K562 (cell line): ENCODE results near the gene HBB. TPM values are rescaled to one million over a fixed set of nuclear protein-coding genes. Genes with fewer than 3 reads are reported as not detected.

Source experiments
- ATF4 ChIP-seq: fragments of 450-650 bp; formaldehyde crosslinking; IDR thresholded peaks from 2 replicates; pipeline ENCODE4 v1.4.0; 2022; ENCODE audit warnings: mild to moderate bottlenecking, moderate library complexity
- CHAMP1 ChIP-seq: fragments of 450-650 bp; IDR thresholded peaks from 2 replicates; pipeline ENCODE4 v1.6.1; 2016; ENCODE audit warnings: mild to moderate bottlenecking
- CREM ChIP-seq: IDR thresholded peaks from 2 replicates; pipeline ENCODE4 v1.6.1; 2014; ENCODE audit warnings: antibody characterized with exemption, low read depth
- FOXP1 ChIP-seq: sonication (generic); formaldehyde crosslinking; IDR thresholded peaks from 2 replicates; pipeline ENCODE4 v1.8.0; 2022; ENCODE audit warnings: mild to moderate bottlenecking, missing genetic modification reagents
- MTA3 ChIP-seq: fragments of 450-650 bp; formaldehyde crosslinking; IDR thresholded peaks from 2 replicates; pipeline ENCODE4 v1.6.1; 2017; ENCODE audit warnings: mild to moderate bottlenecking, borderline replicate concordance
- NFE2 ChIP-seq: IDR thresholded peaks from 2 replicates; pipeline ENCODE4 v1.6.1; 2014; ENCODE audit warnings: antibody characterized with exemption, low read depth
- PKNOX1 ChIP-seq: fragments of 450-650 bp; IDR thresholded peaks from 2 replicates; pipeline ENCODE4 v1.6.1; 2016
- RAD21 ChIP-seq, 2 experiments: fragments of 250-450 bp in 1 of 2; fragments of 450-650 bp in 1 of 2; sonication (Bioruptor Pico) in 1 of 2; formaldehyde crosslinking in 1 of 2; IDR thresholded peaks in 1 of 2; conservative IDR thresholded peaks in 1 of 2; 2 replicates each; pipeline versions ENCODE4 v1.4.0 to v1.8.0; 2020 to 2022; ENCODE audit warnings: mild to moderate bottlenecking in 2 of 2, moderate library complexity in 1 of 2
- SIX5 ChIP-seq, 2 experiments: IDR thresholded peaks; 2 replicates each; pipeline ENCODE4 v1.6.1; 2011; ENCODE audit warnings: low read length in 2 of 2, borderline replicate concordance in 1 of 2, low read depth in 1 of 2, mild to moderate bottlenecking in 1 of 2, moderate library complexity in 1 of 2; ENCODE audit not compliant: insufficient read depth in 1 of 2
- ZBTB40 ChIP-seq, 2 experiments: fragments of 450-650 bp in 1 of 2; sonication (generic) in 1 of 2; formaldehyde crosslinking in 1 of 2; IDR thresholded peaks; 2 replicates each; pipeline versions ENCODE4 v1.7.1 to v1.9.0; 2016 to 2022; ENCODE audit warnings: inconsistent platforms in 1 of 2, mild to moderate bottlenecking in 1 of 2, missing genetic modification reagents in 1 of 2
- ZFP36 ChIP-seq: fragments of 150-350 bp; IDR thresholded peaks from 2 replicates; pipeline ENCODE4 v1.6.1; 2018; ENCODE audit warnings: low read length, low read depth; ENCODE audit not compliant: partially characterized antibody
- polyA plus RNA-seq, 8 experiments: library from polyadenylated mRNA; depleted of rRNA in 4 of 8; stranded (reverse) in 5 of 8; unstranded in 3 of 8; fragments of >200 nt; fragmentation: Nextera tagmentation in 2 of 8; fragmentation: Illumina TruSeq in 1 of 8; extraction: Ambion mirVana in 2 of 8; extraction: Trizol in 1 of 8; gene quantifications; 2 replicates each; pipeline versions ENCODE4 v1.2.1 to v1.2.3, GENCODE V29; 2011 to 2014; ENCODE audit warnings: inconsistent platforms in 1 of 8, missing spikeins in 1 of 8
- total RNA-seq, 7 experiments: library from RNA; depleted of rRNA in 6 of 7; stranded (reverse); fragments of >200 nt in 6 of 7; fragmentation: Illumina TruSeq in 2 of 7; extraction: Trizol in 2 of 7; gene quantifications; 2 replicates each; pipeline versions ENCODE4 v1.2.1 to v1.2.3, GENCODE V29; 2011 to 2021; ENCODE audit warnings: low replicate concordance in 1 of 7

The HBB gene
- total and polyA plus RNA-seq, 9 of the 15 experiments (the other 6 are each of a cell fraction or from before 2014, with no cell fraction given) = 0.33 to 3.4 (median 1.2) TPM; not detected in 2

- TF ChIP-seq ZBTB40 (IDR thresholded peaks at IDR 0.05) (no peak), ZBTB40 (CRISPR knock-in tag; IDR thresholded peaks at IDR 0.05) (no peak), ATF4 (0 out of 2 replicates have a peak, but pooled peaks have one; percentile 11), CREM (peak; percentile 5; the same call in 1 of the 2 replicates), RAD21 (CRISPR knock-in tag; conservative IDR thresholded peaks at IDR 0.05 in 1 of 2, IDR thresholded peaks at IDR 0.05 in 1 of 2) (peak in 1 of 2 experiments; percentile 11; a peak in 1 of 4 replicates), CHAMP1 (peak; percentile 16; the same call in 1 of the 2 replicates), FOXP1 (CRISPR knock-in tag) (no peak), ZFP36 (peak; percentile 22), SIX5 (IDR thresholded peaks at IDR 0.05; ENCODE audit: borderline replicate concordance in 1 of 2, insufficient read depth in 1 of 2, low read depth in 1 of 2, low read length in 2 of 2) (no peak), PKNOX1 (peak; percentile 68), NFE2 (peak; percentile 15; the same call in 1 of the 2 replicates), MTA3 (0 out of 2 replicates have a peak, but pooled peaks have one; percentile 19)
Observed at GRCh38 chr11:5234381-5234834, 7.5 kb upstream of the HBB start, which contains the start of gene HBD (continued).
